NCI-H748 (cell line): ENCODE measurements around the gene BRINP1.
A peak's percentile ranks its signal among the peaks of the same experiment; 100 is the strongest.

Experiments
- DNase-seq: peaks from one replicate; lab custom pipeline; 2025; ENCODE audit not compliant: unreplicated experiment; lab: John Stamatoyannopoulos, UW

BRINP1 gene

DNA sequence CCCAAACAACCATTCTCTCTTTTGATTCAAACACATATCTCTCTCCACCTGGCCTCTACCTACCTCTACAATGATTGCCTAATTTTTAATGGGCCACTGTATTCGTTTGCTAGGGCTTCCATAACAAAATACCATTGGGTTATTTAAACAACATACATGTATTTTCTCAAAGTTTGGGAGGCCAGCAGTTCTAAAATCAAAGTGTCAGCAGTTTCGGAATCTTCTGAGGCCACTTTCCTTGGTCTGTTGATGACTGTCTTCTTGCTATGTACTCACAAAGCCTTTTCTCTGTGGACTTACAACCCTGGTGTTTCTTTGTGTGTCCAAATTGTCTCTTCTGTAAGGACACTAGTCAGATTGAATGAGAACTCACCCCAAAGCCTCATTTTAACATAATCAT, 214.7 kb downstream of the BRINP1 start:
- DNase-seq: no peak

DNA sequence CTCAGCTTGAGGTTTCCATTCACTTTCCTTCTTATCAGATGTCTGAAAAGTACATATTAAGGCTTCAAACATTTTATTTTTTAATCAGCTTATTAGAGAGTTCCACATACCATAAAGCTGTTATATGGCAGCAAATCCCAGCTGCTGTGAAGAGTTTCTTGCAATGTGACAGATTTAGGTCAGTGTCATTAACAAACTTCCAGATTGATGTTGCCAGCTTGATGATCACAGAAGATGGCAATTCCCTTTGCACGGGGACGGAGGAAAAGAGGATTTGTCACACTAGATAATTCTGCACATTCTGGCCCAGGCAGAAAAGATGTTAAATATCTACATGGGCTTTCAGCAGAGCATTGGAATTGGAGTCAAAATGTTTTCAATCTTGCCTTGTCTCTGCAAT, 215.8 kb downstream of the BRINP1 start:
- no peak for DNase-seq

DNA sequence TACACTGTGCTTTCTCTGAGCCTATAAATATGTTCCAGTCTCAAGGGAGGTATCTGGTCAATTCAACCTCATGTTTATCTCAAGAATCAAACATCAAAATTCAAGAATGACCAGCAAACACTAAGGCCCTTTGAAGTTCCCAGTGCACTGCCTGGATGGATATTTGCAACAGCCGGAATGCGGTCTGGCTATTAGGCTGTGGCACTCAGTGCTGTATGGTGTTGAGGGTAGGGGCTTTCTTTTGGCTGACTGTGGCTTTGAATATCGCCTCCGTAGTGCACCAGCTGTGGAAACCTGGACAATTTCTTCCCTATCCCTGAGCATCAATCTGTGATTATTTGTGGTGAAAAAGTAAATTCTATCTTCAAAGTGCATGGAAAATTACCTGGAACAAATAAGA, 220.4 kb downstream of the BRINP1 start:
- no peak for DNase-seq

DNA sequence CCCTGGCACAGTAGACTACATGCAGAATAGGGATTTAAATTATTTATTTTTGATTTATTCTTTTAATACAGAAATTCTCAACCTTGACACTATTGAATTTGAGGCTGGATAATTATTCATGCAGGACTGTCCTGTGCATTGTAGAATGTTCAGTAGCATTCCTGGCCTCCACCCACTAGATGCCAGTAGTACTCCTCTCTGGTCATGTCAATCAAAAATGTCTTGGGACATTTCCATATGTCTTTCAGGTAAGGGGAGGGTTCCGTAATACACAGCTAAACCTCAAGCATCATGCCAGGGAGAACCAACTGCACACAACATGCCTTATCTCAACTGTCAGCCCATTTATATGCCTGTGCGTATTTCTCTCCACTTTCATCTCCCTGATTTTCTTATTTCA, 231.8 kb downstream of the BRINP1 start:
- no peak for DNase-seq

DNA sequence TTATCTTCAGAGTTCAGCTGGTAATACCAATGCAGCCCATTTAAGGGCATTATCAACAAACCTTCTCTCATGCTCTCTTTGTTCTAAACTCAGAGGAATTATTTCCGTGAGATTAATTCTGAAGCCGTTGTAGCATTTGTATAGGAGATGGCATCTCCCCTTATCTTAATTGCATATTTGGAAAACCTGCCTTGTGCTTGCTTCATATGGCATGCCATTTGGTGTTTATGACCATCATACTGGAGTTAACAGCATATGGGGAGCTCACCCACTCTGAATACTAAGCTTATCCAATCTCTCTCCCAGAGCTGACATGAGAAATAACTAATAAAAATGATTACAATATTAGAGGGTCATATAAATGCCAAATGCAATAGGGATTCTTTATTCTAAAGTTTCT, 243.2 kb downstream of the BRINP1 start:
- DNase-seq: peak; percentile 36

DNA sequence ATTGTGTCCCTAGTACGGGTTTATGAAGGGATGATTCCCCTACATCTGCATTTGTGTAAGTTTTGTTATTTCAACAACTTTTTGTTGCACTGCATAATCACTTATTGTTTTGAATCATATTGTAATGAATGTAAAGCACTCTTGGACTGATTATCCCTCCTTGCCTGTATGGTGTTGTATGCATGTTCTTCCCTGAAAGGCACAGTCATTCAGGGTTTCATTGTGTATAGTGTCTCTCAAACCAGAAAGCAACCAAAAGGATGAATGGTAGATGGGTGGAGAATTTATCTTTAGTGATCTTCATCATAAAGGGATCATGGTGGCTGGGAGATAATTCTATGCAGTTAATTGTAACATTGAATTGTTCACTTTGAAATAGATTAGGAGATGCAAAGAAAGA, 247.3 kb downstream of the BRINP1 start:
- DNase-seq: no peak

DNA sequence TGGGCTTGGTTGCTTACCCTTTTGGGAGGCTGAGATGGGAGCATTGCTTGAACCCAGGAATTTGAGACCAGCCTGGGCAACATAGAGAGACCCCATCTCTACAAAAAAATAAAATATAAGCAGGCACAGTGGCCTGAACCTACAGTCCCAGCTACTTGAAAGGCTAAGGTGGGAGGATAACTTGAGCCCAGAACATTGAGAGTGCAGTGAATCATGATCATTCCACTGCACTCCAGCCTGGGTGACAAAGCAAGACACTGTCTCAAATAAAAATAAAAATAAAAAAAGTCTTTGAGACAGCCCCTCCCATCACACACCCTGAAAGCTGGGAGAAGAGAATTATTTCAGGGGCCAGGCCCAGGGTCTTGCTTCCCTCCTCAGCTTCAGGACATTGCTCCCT, 251.8 kb downstream of the BRINP1 start:
- DNase-seq: no peak
